IMR-90 (cell line): Measurements from ENCODE around the gene CYB561A3. TPM values are rescaled to one million over a fixed set of nuclear protein-coding genes. Genes with fewer than 3 reads are reported as not detected.

Experiments
- ATAC-seq: fragments of 200-7000 bp; cut with Tn5 transposase; 2 replicates; pipeline ENCODE4 v1.9.1; 2020; ENCODE audit warnings: low read depth, mild to moderate bottlenecking, moderate library complexity
- BruUV-seq: library from RNA; stranded (reverse); fragments of 400-500 nt; replicated peaks from 2 replicates; lab custom pipeline; 2021; lab: Mats Ljungman, UMichigan
- CTCF ChIA-PET: fragments of 300-600 bp; formaldehyde crosslinking; extraction: SDS; loops from one replicate; lab custom pipeline; 2021; ENCODE audit warnings: antibody characterized with exemption; lab: Yijun Ruan, JAX
- POLR2A ChIA-PET: fragments of 300-600 bp; sonication (Branson Sonifier 250); formaldehyde crosslinking; loops from one replicate; lab custom pipeline; 2022; ENCODE audit warnings: antibody characterized with exemption; ENCODE audit not compliant: unreplicated experiment; lab: Charles Lee
- DNase-seq: peaks from one replicate; pipeline ENCODE4 v3.0.0; 2013
- H2AFZ ChIP-seq: replicated peaks from 2 replicates; pipeline ENCODE3; 2013; ENCODE audit warnings: low read length, mild to moderate bottlenecking; ENCODE audit not compliant: poor library complexity
- H2AK5ac ChIP-seq: 2 replicates; pipeline ENCODE4 v1.6.1; 2013; ENCODE audit warnings: low read depth, low read length, inconsistent platforms
- H2AK9ac ChIP-seq: replicated peaks from 2 replicates; pipeline ENCODE3; 2013; ENCODE audit warnings: mild to moderate bottlenecking, low read depth, low read length, moderate library complexity; ENCODE audit not compliant: poor library complexity
- H2BK120ac ChIP-seq: 2 replicates; pipeline ENCODE4 v1.6.1; 2013; ENCODE audit warnings: low read depth, low read length, inconsistent platforms
- H2BK15ac ChIP-seq: 3 replicates; pipeline ENCODE4 v1.6.1; 2013; ENCODE audit warnings: low read depth, low read length, inconsistent platforms
- H2BK20ac ChIP-seq: 2 replicates; pipeline ENCODE4 v1.6.1; 2013; ENCODE audit warnings: low read depth, mild to moderate bottlenecking, inconsistent platforms, low read length, moderate library complexity
- H2BK5ac ChIP-seq: 2 replicates; pipeline ENCODE4 v1.6.1; 2013; ENCODE audit warnings: mild to moderate bottlenecking, low read depth, low read length, inconsistent platforms; ENCODE audit not compliant: poor library complexity, severe bottlenecking
- H3K14ac ChIP-seq: replicated peaks from 2 replicates; pipeline ENCODE4 v1.6.1; 2013; ENCODE audit warnings: low read depth, low read length, inconsistent platforms
- H3K18ac ChIP-seq: 2 replicates; pipeline ENCODE4 v1.6.1; 2013; ENCODE audit warnings: low read depth, low read length, control low read depth
- H3K23ac ChIP-seq: 2 replicates; pipeline ENCODE4 v1.6.1; 2013; ENCODE audit warnings: low read depth, low read length, inconsistent platforms
- H3K27ac ChIP-seq: 2 replicates; pipeline ENCODE4 v1.5.1; 2013; ENCODE audit warnings: mild to moderate bottlenecking, control low read depth, low read length; ENCODE audit not compliant: insufficient read depth
- H3K27me3 ChIP-seq: 2 replicates; pipeline ENCODE4 v1.6.1; 2013; ENCODE audit warnings: low read length; ENCODE audit not compliant: control insufficient read depth, insufficient read depth
- H3K36me3 ChIP-seq: 2 replicates; pipeline ENCODE4 v1.6.1; 2013; ENCODE audit warnings: low read length, mixed read lengths; ENCODE audit not compliant: control insufficient read depth, insufficient read depth
- H3K4ac ChIP-seq: 2 replicates; pipeline ENCODE4 v1.6.1; 2013; ENCODE audit warnings: low read depth, low read length, inconsistent platforms
- H3K4me1 ChIP-seq: 2 replicates; pipeline ENCODE4 v1.6.1; 2013; ENCODE audit warnings: low read length, mixed read lengths; ENCODE audit not compliant: control insufficient read depth, insufficient read depth
- H3K4me2 ChIP-seq: 2 replicates; pipeline ENCODE4 v1.6.1; 2013; ENCODE audit warnings: low read depth, mild to moderate bottlenecking, control low read depth, low read length, moderate library complexity
- H3K4me3 ChIP-seq: 2 replicates; pipeline ENCODE4 v1.5.1; 2013; ENCODE audit warnings: low read depth, mild to moderate bottlenecking, control low read depth, low read length, moderate library complexity; ENCODE audit not compliant: insufficient read depth
- H3K56ac ChIP-seq: 2 replicates; pipeline ENCODE4 v1.6.1; 2013; ENCODE audit warnings: low read length, inconsistent platforms; ENCODE audit not compliant: insufficient read depth; ENCODE audit errors: extremely low read depth
- H3K79me1 ChIP-seq, 2 experiments: 2 replicates each; pipeline ENCODE4 v1.6.1; 2013; ENCODE audit warnings: low read length in 2 of 2, inconsistent platforms in 1 of 2, low read depth in 1 of 2
- H3K9ac ChIP-seq: 2 replicates; pipeline ENCODE4 v1.6.1; 2013; ENCODE audit warnings: low read depth, low read length, control low read depth
- H3K9me1 ChIP-seq: 2 replicates; pipeline ENCODE4 v1.6.1; 2013; ENCODE audit warnings: low read length, inconsistent platforms; ENCODE audit not compliant: insufficient read depth
- H3K9me3 ChIP-seq: 2 replicates; pipeline ENCODE4 v1.6.1; 2013; ENCODE audit warnings: low read length; ENCODE audit not compliant: control insufficient read depth, insufficient read depth
- H4K20me1 ChIP-seq: 2 replicates; pipeline ENCODE4 v1.6.1; 2013; ENCODE audit warnings: low read length, inconsistent platforms; ENCODE audit not compliant: insufficient read depth
- H4K5ac ChIP-seq: 2 replicates; pipeline ENCODE4 v1.6.1; 2013; ENCODE audit warnings: mild to moderate bottlenecking, low read depth, low read length, control low read depth
- H4K8ac ChIP-seq, 2 experiments: 2 replicates each; pipeline ENCODE4 v1.6.1; 2013; ENCODE audit warnings: low read depth in 2 of 2, low read length in 2 of 2, control low read depth in 1 of 2, inconsistent platforms in 1 of 2
- H4K91ac ChIP-seq: 2 replicates; pipeline ENCODE4 v1.6.1; 2013; ENCODE audit warnings: low read depth, low read length, inconsistent platforms; ENCODE audit not compliant: insufficient read depth
- BHLHE40 ChIP-seq: fragments of 150-350 bp; IDR thresholded peaks from 2 replicates; pipeline ENCODE4 v1.6.1; 2016; ENCODE audit warnings: mild to moderate bottlenecking, low read depth, low read length
- CEBPB ChIP-seq: IDR thresholded peaks from 2 replicates; pipeline ENCODE4 v1.6.1; 2012; ENCODE audit warnings: low read depth, low read length, improper control_type of control experiment
- CHD1 ChIP-seq: IDR thresholded peaks from 2 replicates; pipeline ENCODE4 v1.6.1; 2012; ENCODE audit warnings: low read depth, low read length, improper control_type of control experiment
- CTCF ChIP-seq: conservative IDR thresholded peaks from 2 replicates; pipeline ENCODE4 v1.5.1; 2012; ENCODE audit warnings: mild to moderate bottlenecking, low read depth, low read length, improper control_type of control experiment
- ELK1 ChIP-seq: fragments of 150-350 bp; IDR thresholded peaks from 2 replicates; pipeline ENCODE4 v1.6.1; 2016; ENCODE audit warnings: low read depth, mild to moderate bottlenecking, low read length, moderate library complexity, borderline replicate concordance
- FOS ChIP-seq: fragments of 150-350 bp; IDR thresholded peaks from 2 replicates; pipeline ENCODE4 v1.6.1; 2016; ENCODE audit warnings: low read depth, low read length
- MAFK ChIP-seq: IDR thresholded peaks from 2 replicates; pipeline ENCODE4 v1.6.1; 2012; ENCODE audit warnings: low read depth, low read length, improper control_type of control experiment
- MAZ ChIP-seq: IDR thresholded peaks from 2 replicates; pipeline ENCODE4 v1.6.1; 2012; ENCODE audit warnings: low read depth, mild to moderate bottlenecking, low read length, improper control_type of control experiment, moderate library complexity, borderline replicate concordance
- MXI1 ChIP-seq: IDR thresholded peaks from 2 replicates; pipeline ENCODE4 v1.6.1; 2012; ENCODE audit warnings: low read depth, mild to moderate bottlenecking, low read length, moderate library complexity, borderline replicate concordance
- POLR2A ChIP-seq: IDR thresholded peaks from 2 replicates; pipeline ENCODE4 v1.6.1; 2012; ENCODE audit warnings: mild to moderate bottlenecking, low read depth, low read length
- RAD21 ChIP-seq: IDR thresholded peaks from 2 replicates; pipeline ENCODE4 v1.6.1; 2012; ENCODE audit warnings: low read length, improper control_type of control experiment
- RFX5 ChIP-seq: IDR thresholded peaks from 2 replicates; pipeline ENCODE4 v1.8.0; 2012; ENCODE audit warnings: low read depth, mild to moderate bottlenecking, low read length, moderate library complexity
- SMC3 ChIP-seq: fragments of 150-350 bp; IDR thresholded peaks from 2 replicates; pipeline ENCODE4 v1.6.1; 2016; ENCODE audit warnings: low read depth, mild to moderate bottlenecking, antibody characterized with exemption, low read length, moderate library complexity
- USF2 ChIP-seq: fragments of 150-350 bp; IDR thresholded peaks from 2 replicates; pipeline ENCODE4 v1.6.1; 2017; ENCODE audit warnings: mild to moderate bottlenecking, antibody characterized with exemption, low read length, low read depth
- WGBS, 2 experiments: methylation state at CpG; one replicate each; pipeline versions ENCODE4 v1.1.5 to v1.1.7; 2013; ENCODE audit warnings: missing lambda C conversion rate in 2 of 2; ENCODE audit not compliant: insufficient read length in 1 of 2; ENCODE audit errors: extremely low coverage in 2 of 2; 5-methylcytosine and 5-hydroxymethylcytosine counted together
- dilution Hi-C: fragments of 300-500 bp; cut with HindIII; formaldehyde crosslinking; loops from one replicate; pipeline ENCODE4 v1.14.3; 2018; ENCODE audit warnings: low sequenced_read_pairs; ENCODE audit not compliant: unreplicated experiment
- in situ Hi-C: fragments of 300-500 bp; cut with MboI; formaldehyde crosslinking; loops from 3 replicates; pipeline ENCODE4 v1.14.3; 2019; ENCODE audit warnings: low sequenced_read_pairs, inconsistent platforms, mixed read lengths
- intact Hi-C: fragments of 100-400 bp; cut with micrococcal nuclease; formaldehyde crosslinking; loops from 2 replicates; pipeline ENCODE4 v1.10.0; 2022
- polyA plus RNA-seq, 3 experiments: library from polyadenylated mRNA; depleted of rRNA; stranded (reverse); fragments of >200 nt; gene quantifications; 2 replicates each; pipeline ENCODE4 v1.2.3, GENCODE V29; 2012; ENCODE audit warnings: low replicate concordance in 1 of 3
- total RNA-seq: library from RNA; depleted of rRNA; stranded (reverse); fragments of >200 nt; gene quantifications from 2 replicates; pipeline ENCODE4 v1.2.3, GENCODE V29; 2012

The CYB561A3 gene
- total and polyA plus RNA-seq, 2 of the 4 experiments (the other 2 are of a cell fraction): 13.6 to 39.2 TPM

GRCh38 chr11:61333550-61334433 is 27.9 kb downstream of the CYB561A3 start:
- ChIA-PET POLR2A (no interaction called here), CTCF (interaction anchor here (1.1 to 4.8 kb wide), 2 partner anchors 45 to 51 kb away, joined by 5 to 72 read pairs; no protein-coding TSS in a partner anchor)
- Histone ChIP-seq H3K9me3 (no peaks in the 10 kb centered on the region), H2AFZ (peak overlapping the region; percentile 96), H3K23ac (peak overlapping the region; percentile 99), H3K4me3 (peak overlapping the region; percentile 92), H4K5ac (peak overlapping the region; percentile 93), H4K91ac (peak overlapping the region; percentile 95), H3K36me3 (peaks cover 14% of the 10 kb centered on the region), H3K14ac (peak overlapping the region; percentile 98), H3K79me1 (peaks cover 11 to 38% of the 10 kb centered on the region in 2 experiments), H2BK15ac (peak overlapping the region; percentile 16; the same call in 1 of the 3 replicates), H2BK20ac (no peak overlapping the region; the same call in 1 of the 2 replicates), H2BK120ac (peak overlapping the region; percentile 43), H3K27me3 (no peaks in the 10 kb centered on the region), H4K20me1 (peaks cover 28% of the 10 kb centered on the region), H3K4me1 (peaks cover 14% of the 10 kb centered on the region), H3K27ac (peak overlapping the region; percentile 93), H2AK5ac (peak overlapping the region; percentile 98), H4K8ac (peak overlapping the region; percentile 98 to 99), H3K18ac (peak overlapping the region; percentile 67), H2AK9ac (peak overlapping the region; percentile 92), H3K4me2 (peak overlapping the region; percentile 96), H2BK5ac (peak overlapping the region; percentile 74), H3K56ac (peak overlapping the region; percentile 82), H3K4ac (peak overlapping the region; percentile 97), H3K9me1 (peaks cover 6% of the 10 kb centered on the region), H3K9ac (peak overlapping the region; percentile 96)
- ATAC-seq (no peak), DNase-seq (no peak)
- 57% methylated on average over 6 of the region's 19 CpGs; no CpG with 5 or more reads in 1 of the 2 experiments for WGBS, 2 experiments
- in situ Hi-C loops: no loop called here
- intact Hi-C loops: loop anchor here (5.0 to 10.0 kb wide), 2 partner anchors 94 to 301 kb away; partner anchors contain the start of gene CPSF7
- dilution Hi-C loops: no loop called here
- BruUV-seq: TSS peak; percentile 66
- no peak for TF ChIP-seq MXI1
- TF ChIP-seq POLR2A: no peak
- TF ChIP-seq MAFK: no peak
- TF ChIP-seq USF2: no peak
- TF ChIP-seq MAZ: no peak
- no peak for TF ChIP-seq FOS
- TF ChIP-seq RAD21: no peak
- TF ChIP-seq RFX5: no peak
- no peak for TF ChIP-seq CEBPB
- TF ChIP-seq BHLHE40: no peak
- no peak for TF ChIP-seq ELK1
- no peak for TF ChIP-seq SMC3
- TF ChIP-seq CHD1: no peak
- TF ChIP-seq CTCF: no peak
